Caco-2 (cell line): ENCODE measurements around the gene MPPED1. TPM values are rescaled to one million over a fixed set of nuclear protein-coding genes. Genes with fewer than 3 reads are reported as not detected.

Experiments used
- BruUV-seq: library from RNA; stranded (reverse); fragments of 400-500 nt; replicated peaks from 2 replicates; lab custom pipeline; 2021; lab: Mats Ljungman, UMichigan
- CTCF ChIA-PET: fragments of 300-600 bp; sonication (Branson Sonifier 250); formaldehyde crosslinking; loops from one replicate; lab custom pipeline; 2022; ENCODE audit warnings: antibody characterized with exemption; lab: Charles Lee
- POLR2A ChIA-PET: fragments of 300-600 bp; sonication (Branson Sonifier 250); formaldehyde crosslinking; loops from one replicate; lab custom pipeline; 2022; ENCODE audit warnings: antibody characterized with exemption; lab: Charles Lee
- DNase-seq, 2 experiments: peaks; one replicate each; pipeline versions ENCODE4 v3.0.0 to v3.0.0-alpha.2; 2020 to 2022
- H3K27me3 ChIP-seq: replicated peaks from 2 replicates; pipeline ENCODE4 v1.6.0; 2011; ENCODE audit warnings: low read length; ENCODE audit not compliant: control insufficient read depth, insufficient read depth
- H3K36me3 ChIP-seq: 2 replicates; pipeline ENCODE4 v1.5.1; 2011; ENCODE audit warnings: low read length; ENCODE audit not compliant: control insufficient read depth, insufficient read depth
- H3K4me1 ChIP-seq: fragments of 250-450 bp; sonication (Bioruptor Pico); 2 replicates; pipeline ENCODE4 v1.5.1; 2020; ENCODE audit warnings: mild to moderate bottlenecking
- H3K4me3 ChIP-seq: 2 replicates; pipeline ENCODE4 v1.5.1; 2011; ENCODE audit warnings: low read depth, mild to moderate bottlenecking, control low read depth, low read length
- H3K9me3 ChIP-seq: fragments of 250-450 bp; sonication (Bioruptor Pico); 2 replicates; pipeline ENCODE4 v1.5.1; 2020; ENCODE audit warnings: mild to moderate bottlenecking, moderate library complexity
- H3K27ac Mint-ChIP-seq: one replicate; pipeline ENCODE4 v1.8.0; 2022; ENCODE audit warnings: mixed read lengths; ENCODE audit not compliant: unreplicated experiment
- H3K27me3 Mint-ChIP-seq: one replicate; pipeline ENCODE4 v1.8.0; 2022; ENCODE audit warnings: mixed read lengths; ENCODE audit not compliant: insufficient read depth, unreplicated experiment
- H3K36me3 Mint-ChIP-seq: one replicate; pipeline ENCODE4 v1.8.0; 2022; ENCODE audit warnings: mild to moderate bottlenecking, mixed read lengths; ENCODE audit not compliant: insufficient read depth, unreplicated experiment
- H3K4me1 Mint-ChIP-seq: one replicate; pipeline ENCODE4 v1.8.0; 2022; ENCODE audit warnings: low read depth, mixed read lengths; ENCODE audit not compliant: unreplicated experiment
- H3K4me3 Mint-ChIP-seq: one replicate; pipeline ENCODE4 v1.8.0; 2022; ENCODE audit warnings: mild to moderate bottlenecking, moderate library complexity, mixed read lengths; ENCODE audit not compliant: unreplicated experiment
- H3K9me3 Mint-ChIP-seq: one replicate; pipeline ENCODE4 v1.8.0; 2022; ENCODE audit warnings: mixed read lengths; ENCODE audit not compliant: unreplicated experiment
- CTCF ChIP-seq, 2 experiments: fragments of 200-600 bp in 1 of 2; IDR thresholded peaks; 1 replicate in 1 of 2; 2 replicates in 1 of 2; pipeline versions ENCODE4 v1.5.1 to v1.8.0; 2011 to 2022; ENCODE audit warnings: antibody characterized with exemption in 1 of 2, control low read depth in 1 of 2, inconsistent platforms in 1 of 2, low read depth in 1 of 2, low read length in 1 of 2, mild to moderate bottlenecking in 1 of 2, moderate library complexity in 1 of 2; ENCODE audit not compliant: insufficient read depth in 1 of 2, severe bottlenecking in 1 of 2, unreplicated experiment in 1 of 2
- intact Hi-C: fragments of 100-400 bp; cut with micrococcal nuclease; formaldehyde crosslinking; loops from one replicate; pipeline ENCODE4 v1.10.0; 2022; ENCODE audit not compliant: unreplicated experiment
- total RNA-seq: library from RNA; stranded (reverse); gene quantifications from 2 replicates; pipeline ENCODE4 v1.2.3, GENCODE V29; 2022

Gene MPPED1
- total RNA-seq, 1 experiment from 2014 or later, result not detected

DNA sequence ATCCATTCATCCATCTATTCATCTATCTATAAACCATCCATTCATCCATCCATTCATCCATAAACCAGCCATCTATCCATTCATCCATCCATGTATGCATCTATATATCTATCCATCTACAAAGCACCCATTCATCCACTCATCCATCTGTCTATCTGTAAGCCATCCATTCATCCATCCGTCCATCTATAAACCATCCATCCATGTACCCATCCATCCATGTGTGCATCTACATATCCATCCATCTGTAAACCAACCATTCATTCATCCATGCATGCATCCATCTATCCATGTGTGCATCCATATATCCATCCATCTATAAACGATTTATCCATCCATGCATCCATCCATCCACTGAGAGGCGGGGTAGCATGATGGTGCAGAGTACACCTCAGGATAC, 58.4 kb downstream of the MPPED1 start:
- peaks cover 27% of the 10 kb centered on the region for H3K27me3 Mint-ChIP-seq
- Histone ChIP-seq H3K4me3 (no peak overlapping the region), H3K4me1 (no peaks in the 10 kb centered on the region), H3K27me3 (peaks cover 1% of the 10 kb centered on the region; the same call in 1 of the 2 replicates), H3K36me3 (no peaks in the 10 kb centered on the region), H3K9me3 (no peaks in the 10 kb centered on the region)
- H3K4me1 Mint-ChIP-seq, result no peaks in the 10 kb centered on the region
- H3K4me3 Mint-ChIP-seq, result no peak overlapping the region
- TF ChIP-seq CTCF (IDR thresholded peaks at IDR 0.05; ENCODE audit: insufficient read depth in 1 of 2, low read depth in 1 of 2, low read length in 1 of 2, severe bottlenecking in 1 of 2, unreplicated experiment in 1 of 2), result no peak
- H3K27ac Mint-ChIP-seq, result no peak overlapping the region
- H3K36me3 Mint-ChIP-seq, result peaks cover 4% of the 10 kb centered on the region
- ChIA-PET POLR2A (no interaction called here), CTCF (interaction anchor here (0.6 kb wide), 1 partner anchor 20 kb away, joined by 3 read pairs; no protein-coding TSS in a partner anchor)
- no TSS peak for BruUV-seq
- no peak for DNase-seq
- no peaks in the 10 kb centered on the region for H3K9me3 Mint-ChIP-seq
- intact Hi-C loops, result no loop called here

DNA sequence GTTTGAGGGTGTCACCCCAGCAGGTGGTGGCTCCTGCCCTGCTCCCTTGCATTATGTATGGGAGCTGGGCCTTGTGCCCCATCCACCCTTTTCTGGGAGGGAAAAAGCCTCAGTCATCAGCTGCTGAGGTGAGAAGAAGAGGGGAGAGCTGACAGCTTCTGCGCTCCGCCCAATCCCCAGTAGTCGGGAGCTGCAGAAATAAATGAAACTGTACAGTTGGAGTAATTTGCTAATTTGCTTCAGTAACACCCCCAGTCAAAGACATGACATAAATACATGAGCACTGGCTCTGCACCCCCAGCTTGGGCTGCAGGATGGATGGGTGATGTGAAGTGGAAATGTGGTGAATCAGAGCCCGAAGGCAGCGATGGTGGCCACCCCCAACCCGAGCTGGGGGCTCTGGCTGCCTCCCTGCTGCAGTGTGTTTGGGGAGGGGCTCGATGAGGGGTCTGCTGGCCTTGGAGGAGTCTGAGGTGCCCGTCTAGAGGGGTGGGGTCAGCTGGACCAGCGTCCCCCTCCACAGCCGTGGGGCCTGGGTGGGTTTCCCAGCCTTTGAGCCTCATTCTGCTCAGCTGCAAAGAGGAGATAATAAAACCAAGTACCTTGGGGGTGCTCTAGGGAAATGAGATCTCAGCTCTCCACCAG, 59.2 kb downstream of the MPPED1 start:
- Mint-ChIP-seq H3K27me3 (peaks cover 23% of the 10 kb centered on the region), H3K36me3 (peaks cover 4% of the 10 kb centered on the region), H3K4me1 (no peaks in the 10 kb centered on the region), H3K4me3 (no peak overlapping the region), H3K9me3 (no peaks in the 10 kb centered on the region), H3K27ac (no peak overlapping the region)
- ChIA-PET CTCF (interaction anchor here (0.6 kb wide), 1 partner anchor 21 kb away, joined by 3 read pairs; no protein-coding TSS in a partner anchor), POLR2A (no interaction called here)
- H3K4me3 ChIP-seq, result no peak overlapping the region
- BruUV-seq, result no TSS peak
- intact Hi-C loops, result no loop called here
- no peaks in the 10 kb centered on the region for H3K36me3 ChIP-seq
- H3K9me3 ChIP-seq, result no peaks in the 10 kb centered on the region
- no peak for DNase-seq
- no peaks in the 10 kb centered on the region; the same call in 1 of the 2 replicates for H3K27me3 ChIP-seq
- TF ChIP-seq CTCF (IDR thresholded peaks at IDR 0.05; ENCODE audit: insufficient read depth in 1 of 2, low read depth in 1 of 2, low read length in 1 of 2, severe bottlenecking in 1 of 2, unreplicated experiment in 1 of 2), result no peak
- H3K4me1 ChIP-seq, result no peaks in the 10 kb centered on the region

DNA sequence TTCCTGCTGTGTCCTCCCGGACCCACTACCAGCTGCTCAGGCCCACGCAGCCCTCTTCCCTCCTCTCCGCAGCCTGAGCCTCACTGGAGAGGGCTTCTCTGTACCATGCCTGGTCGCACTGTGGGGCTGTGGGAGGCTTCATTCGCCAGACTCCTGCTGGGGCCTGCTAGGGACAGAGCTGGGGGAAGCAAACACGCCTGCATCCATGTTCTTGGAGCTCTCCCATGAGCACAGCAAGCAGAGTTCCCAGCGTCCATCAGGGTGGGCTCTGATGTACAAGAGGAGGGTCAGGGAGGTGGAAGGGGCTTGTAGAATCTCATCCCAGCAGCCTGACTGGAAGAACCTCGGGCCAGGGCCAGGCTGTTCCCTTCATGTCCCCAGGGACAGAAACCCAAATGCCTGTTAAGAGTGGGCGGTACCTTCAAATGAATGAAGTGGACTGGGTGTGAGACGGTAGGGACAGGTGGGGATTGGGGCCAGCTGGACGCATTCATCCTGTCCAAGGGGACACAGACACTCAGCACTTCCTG, 59.9 kb downstream of the MPPED1 start:
- H3K27me3 Mint-ChIP-seq, result peaks cover 22% of the 10 kb centered on the region
- no peak for DNase-seq
- no peaks in the 10 kb centered on the region for H3K9me3 Mint-ChIP-seq
- ChIA-PET POLR2A (no interaction called here), CTCF (no interaction called here)
- intact Hi-C loops, result no loop called here
- H3K4me1 ChIP-seq, result no peaks in the 10 kb centered on the region
- peaks cover 4% of the 10 kb centered on the region for H3K36me3 Mint-ChIP-seq
- H3K4me3 Mint-ChIP-seq, result no peak overlapping the region
- H3K27me3 ChIP-seq, result no peaks in the 10 kb centered on the region; the same call in 1 of the 2 replicates
- H3K4me3 ChIP-seq, result no peak overlapping the region
- TF ChIP-seq CTCF (IDR thresholded peaks at IDR 0.05; ENCODE audit: insufficient read depth in 1 of 2, low read depth in 1 of 2, low read length in 1 of 2, severe bottlenecking in 1 of 2, unreplicated experiment in 1 of 2), result no peak
- no peaks in the 10 kb centered on the region for H3K4me1 Mint-ChIP-seq
- no peak overlapping the region for H3K27ac Mint-ChIP-seq
- BruUV-seq, result no TSS peak
- no peaks in the 10 kb centered on the region for H3K36me3 ChIP-seq
- no peaks in the 10 kb centered on the region for H3K9me3 ChIP-seq
